Progenitor cell of endocrine pancreas (in vitro differentiated cells): ENCODE results near the gene ATP2A1. TPM values are rescaled to one million over a fixed set of nuclear protein-coding genes. Genes with fewer than 3 reads are reported as not detected.
A peak's percentile ranks its signal among the peaks of the same experiment; 100 is the strongest.

Experiments
- DNase-seq: peaks from one replicate; pipeline ENCODE4 v3.0.0; 2021; ENCODE audit warnings: low spot score; ENCODE audit not compliant: unreplicated experiment
- H3K27ac Mint-ChIP-seq: 2 replicates; pipeline ENCODE4 v1.8.0; 2021; ENCODE audit warnings: mild to moderate bottlenecking, moderate library complexity, mixed read lengths
- H3K27me3 Mint-ChIP-seq: 2 replicates; pipeline ENCODE4 v1.8.0; 2021; ENCODE audit warnings: mixed read lengths
- H3K36me3 Mint-ChIP-seq: 2 replicates; pipeline ENCODE4 v1.8.0; 2022; ENCODE audit warnings: mixed read lengths; ENCODE audit not compliant: insufficient read depth
- H3K4me1 Mint-ChIP-seq: 2 replicates; pipeline ENCODE4 v1.8.0; 2021; ENCODE audit warnings: low read depth, mixed read lengths
- H3K4me3 Mint-ChIP-seq: 2 replicates; pipeline ENCODE4 v1.8.0; 2021; ENCODE audit warnings: low read depth, mild to moderate bottlenecking, moderate library complexity, mixed read lengths
- H3K9me3 Mint-ChIP-seq: 2 replicates; pipeline ENCODE4 v1.8.0; 2021; ENCODE audit warnings: low read depth, mixed read lengths
- total RNA-seq: library from RNA; stranded (reverse); gene quantifications from 2 replicates; pipeline ENCODE4 v1.2.1, GENCODE V29; 2021
- TF ChIP-seq, protein P1 (sequence below): fragments of 200-600 bp; sonication (generic); IDR thresholded peaks from one replicate; pipeline ENCODE4 v1.5.0; 2021; ENCODE audit warnings: antibody characterized with exemption, mild to moderate bottlenecking; ENCODE audit not compliant: unreplicated experiment

Gene ATP2A1
- total RNA-seq, 1 donor from 2014 or later: 3.0 TPM

DNA sequence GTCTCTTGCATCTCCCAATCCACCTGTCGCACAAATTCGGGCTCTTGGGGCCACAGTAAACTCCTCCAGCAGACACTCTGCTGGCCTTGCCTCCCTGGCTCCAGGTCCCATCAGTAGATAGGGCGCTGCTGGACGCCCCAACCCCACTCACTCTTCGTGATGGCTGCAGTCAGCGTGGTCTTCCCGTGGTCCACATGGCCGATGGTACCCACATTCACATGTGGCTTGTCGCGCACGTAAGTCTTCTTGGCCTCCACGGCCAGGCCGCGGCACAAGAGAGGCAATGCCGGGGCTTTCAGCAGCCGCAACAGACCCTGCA, 32.6 kb upstream of the ATP2A1 start:
- H3K27ac Mint-ChIP-seq: peak overlapping the region; percentile 95
- no peaks in the 10 kb centered on the region for H3K9me3 Mint-ChIP-seq
- TF ChIP-seq, protein P1, sequence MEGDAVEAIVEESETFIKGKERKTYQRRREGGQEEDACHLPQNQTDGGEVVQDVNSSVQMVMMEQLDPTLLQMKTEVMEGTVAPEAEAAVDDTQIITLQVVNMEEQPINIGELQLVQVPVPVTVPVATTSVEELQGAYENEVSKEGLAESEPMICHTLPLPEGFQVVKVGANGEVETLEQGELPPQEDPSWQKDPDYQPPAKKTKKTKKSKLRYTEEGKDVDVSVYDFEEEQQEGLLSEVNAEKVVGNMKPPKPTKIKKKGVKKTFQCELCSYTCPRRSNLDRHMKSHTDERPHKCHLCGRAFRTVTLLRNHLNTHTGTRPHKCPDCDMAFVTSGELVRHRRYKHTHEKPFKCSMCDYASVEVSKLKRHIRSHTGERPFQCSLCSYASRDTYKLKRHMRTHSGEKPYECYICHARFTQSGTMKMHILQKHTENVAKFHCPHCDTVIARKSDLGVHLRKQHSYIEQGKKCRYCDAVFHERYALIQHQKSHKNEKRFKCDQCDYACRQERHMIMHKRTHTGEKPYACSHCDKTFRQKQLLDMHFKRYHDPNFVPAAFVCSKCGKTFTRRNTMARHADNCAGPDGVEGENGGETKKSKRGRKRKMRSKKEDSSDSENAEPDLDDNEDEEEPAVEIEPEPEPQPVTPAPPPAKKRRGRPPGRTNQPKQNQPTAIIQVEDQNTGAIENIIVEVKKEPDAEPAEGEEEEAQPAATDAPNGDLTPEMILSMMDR: no peak
- peak overlapping the region; percentile 95 for H3K4me3 Mint-ChIP-seq
- no peak for DNase-seq
- peaks cover 17% of the 10 kb centered on the region for H3K4me1 Mint-ChIP-seq
- H3K27me3 Mint-ChIP-seq: no peaks in the 10 kb centered on the region
- peaks cover 11% of the 10 kb centered on the region for H3K36me3 Mint-ChIP-seq

DNA sequence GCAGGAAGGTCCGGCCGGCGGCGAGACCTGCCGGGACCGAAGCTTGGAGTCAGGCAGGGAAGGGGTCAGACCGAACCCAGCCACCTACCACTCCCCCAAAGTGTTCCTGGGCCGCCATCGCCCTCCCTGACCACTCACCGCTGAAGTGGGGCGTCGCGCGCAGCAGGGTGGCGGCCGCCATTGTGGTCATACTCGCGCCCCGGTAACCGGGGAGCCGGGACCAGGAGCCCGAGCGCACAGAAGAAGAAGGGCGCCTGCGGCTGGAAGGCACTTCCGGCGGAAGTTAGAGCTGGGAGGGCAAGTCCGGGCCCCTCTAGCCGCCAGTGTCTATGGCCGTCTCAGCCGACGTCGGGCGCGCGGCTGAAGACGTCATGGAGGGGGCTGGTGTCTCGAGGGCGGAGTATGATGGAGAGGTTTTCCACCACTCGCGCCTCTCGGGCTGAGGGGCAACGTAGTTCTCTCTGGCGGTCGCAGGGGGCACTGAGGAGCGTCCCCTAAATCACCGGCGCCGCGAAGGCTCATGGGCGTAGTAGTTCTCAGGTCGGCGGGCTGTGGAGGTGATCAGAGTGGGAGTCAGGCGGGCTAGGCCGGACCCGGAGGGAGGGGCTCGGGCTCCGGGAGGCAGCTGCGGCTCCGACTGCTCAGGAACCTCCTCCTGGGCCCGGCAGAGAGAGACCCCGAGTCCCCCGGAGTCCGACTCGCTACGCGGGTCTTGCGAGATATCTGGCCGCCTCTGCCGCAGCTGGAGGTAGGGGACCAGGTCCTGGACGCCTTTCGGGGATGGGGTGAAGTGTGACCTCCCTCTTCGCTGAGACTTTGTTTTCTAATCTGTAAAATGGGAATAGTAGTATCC, 32.0 kb upstream of the ATP2A1 start, which contains the start of gene TUFM:
TSS of gene TUFM (minus strand) at position 269 of the 853 bp plus-strand sequence. CDS start at position 190, 79 bp downstream.
- Mint-ChIP-seq H3K27ac (peak within 1 kb of the TSS; percentile 95), H3K27me3 (no peaks in the 10 kb centered on the region), H3K4me1 (peaks cover 17% of the 10 kb centered on the region), H3K36me3 (peaks cover 9% of the 10 kb centered on the region), H3K9me3 (no peaks in the 10 kb centered on the region), H3K4me3 (peak within 1 kb of the TSS; percentile 95)
- DNase-seq: peak; percentile 91
- TF ChIP-seq, protein P1: peak; percentile 70

DNA sequence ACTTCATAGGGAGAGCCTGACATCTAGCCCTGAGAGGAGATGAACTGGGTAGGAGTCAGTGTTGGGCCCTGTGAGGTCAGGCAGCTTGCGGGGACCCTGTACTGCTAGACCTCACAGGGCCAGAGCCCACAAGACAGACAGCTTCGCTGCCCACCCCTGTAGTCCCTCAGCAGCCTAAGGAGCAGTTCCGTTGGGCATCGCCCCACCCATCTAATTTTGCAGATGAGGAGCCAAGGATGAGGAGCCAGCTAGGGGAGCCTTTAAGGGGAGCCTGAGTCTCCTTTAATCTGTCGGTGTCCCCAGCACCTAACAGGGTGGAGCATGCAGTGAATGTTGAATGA, 31.4 kb upstream of the ATP2A1 start:
- Mint-ChIP-seq H3K4me3 (peak overlapping the region; percentile 95), H3K27me3 (no peaks in the 10 kb centered on the region), H3K4me1 (peaks cover 17% of the 10 kb centered on the region), H3K9me3 (no peaks in the 10 kb centered on the region), H3K27ac (peak overlapping the region; percentile 95), H3K36me3 (peaks cover 8% of the 10 kb centered on the region)
- DNase-seq: no peak
- TF ChIP-seq, protein P1: no peak

DNA sequence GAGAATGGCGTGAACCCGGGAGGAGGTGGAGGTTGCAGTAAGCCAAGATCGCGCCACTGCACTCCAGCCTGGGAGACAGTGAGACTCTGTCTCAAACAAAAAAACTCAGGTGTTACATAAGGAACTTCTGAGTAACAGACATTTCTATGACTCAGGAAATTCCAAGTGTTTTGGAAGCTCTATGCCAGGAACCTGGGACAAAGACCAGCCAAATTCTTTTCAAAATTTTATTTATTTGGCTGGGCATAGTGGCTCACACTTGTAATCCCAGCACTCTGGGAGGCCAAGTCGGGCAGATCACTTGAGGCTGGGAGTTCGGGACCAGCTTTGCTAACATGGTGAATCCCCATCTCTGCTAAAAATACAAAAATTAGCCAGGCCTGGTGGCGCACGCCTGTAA, 19.9 kb upstream of the ATP2A1 start:
- no peak overlapping the region for H3K4me3 Mint-ChIP-seq
- no peak overlapping the region for H3K27ac Mint-ChIP-seq
- no peaks in the 10 kb centered on the region for H3K36me3 Mint-ChIP-seq
- H3K4me1 Mint-ChIP-seq: no peaks in the 10 kb centered on the region
- DNase-seq: no peak
- TF ChIP-seq, protein P1: no peak
- no peaks in the 10 kb centered on the region for H3K27me3 Mint-ChIP-seq
- H3K9me3 Mint-ChIP-seq: no peaks in the 10 kb centered on the region

DNA sequence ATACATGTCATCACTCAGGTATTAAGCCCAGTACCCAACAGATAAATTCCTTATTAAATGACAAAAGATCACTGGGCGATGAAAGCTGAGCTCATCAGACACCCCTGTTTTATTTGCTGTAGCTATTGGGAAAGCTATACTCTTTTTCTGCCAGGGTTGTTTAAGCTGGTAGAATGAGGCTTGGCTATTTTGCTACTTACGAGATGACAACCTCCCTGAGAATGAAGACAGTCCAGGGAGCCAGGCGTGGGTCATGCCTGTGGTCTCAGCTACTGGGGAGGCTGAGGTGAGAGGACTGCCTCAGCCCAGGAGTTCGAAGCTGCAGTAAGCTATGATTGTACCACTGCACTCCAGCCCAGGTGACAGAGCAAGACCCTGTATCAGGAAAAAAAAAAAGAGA, 19.0 kb upstream of the ATP2A1 start:
- DNase-seq: no peak
- H3K27ac Mint-ChIP-seq: no peak overlapping the region
- no peaks in the 10 kb centered on the region for H3K27me3 Mint-ChIP-seq
- H3K9me3 Mint-ChIP-seq: no peaks in the 10 kb centered on the region
- TF ChIP-seq, protein P1: no peak
- H3K4me1 Mint-ChIP-seq: peaks cover 3% of the 10 kb centered on the region
- H3K4me3 Mint-ChIP-seq: no peak overlapping the region
- H3K36me3 Mint-ChIP-seq: no peaks in the 10 kb centered on the region
